NCI-H524 treated with DMSO at 0.1 percent for 48 hours (cell line): ENCODE data around the gene KCNQ1.

Experiments
- DNase-seq: peaks from one replicate; lab custom pipeline; 2025; lab: John Stamatoyannopoulos, UW

The KCNQ1 gene

GRCh38 chr11:2827256-2827655 lies 382.4 kb downstream of the KCNQ1 start:
- DNase-seq = no peak

- DNase-seq = no peak
Measured at GRCh38 chr11:2827792-2828191, 383.0 kb downstream of the KCNQ1 start.

GRCh38 chr11:2828585-2829330 lies 383.9 kb downstream of the KCNQ1 start:
- no peak for DNase-seq

GRCh38 chr11:2830030-2830812 lies 385.4 kb downstream of the KCNQ1 start:
- no peak for DNase-seq

GRCh38 chr11:2830886-2831285 lies 386.1 kb downstream of the KCNQ1 start:
- no peak for DNase-seq

GRCh38 chr11:2831781-2832532 lies 387.1 kb downstream of the KCNQ1 start:
- DNase-seq = no peak

GRCh38 chr11:2832533-2833020 lies 387.8 kb downstream of the KCNQ1 start:
- no peak for DNase-seq

GRCh38 chr11:2833051-2833715 lies 388.4 kb downstream of the KCNQ1 start:
- DNase-seq = no peak

- no peak for DNase-seq
Measured at GRCh38 chr11:2833716-2834502, 389.1 kb downstream of the KCNQ1 start.

GRCh38 chr11:2834503-2835273 lies 389.9 kb downstream of the KCNQ1 start:
- no peak for DNase-seq

GRCh38 chr11:2835296-2835695 lies 390.5 kb downstream of the KCNQ1 start:
- no peak for DNase-seq

- DNase-seq = no peak
Measured at GRCh38 chr11:2835751-2836150, 390.9 kb downstream of the KCNQ1 start.

GRCh38 chr11:2836315-2837095 lies 391.7 kb downstream of the KCNQ1 start:
- DNase-seq = no peak

GRCh38 chr11:2837096-2837601 lies 392.3 kb downstream of the KCNQ1 start:
- DNase-seq = no peak

- DNase-seq = no peak
Measured at GRCh38 chr11:2837651-2838050, 392.8 kb downstream of the KCNQ1 start.

GRCh38 chr11:2838091-2838490 lies 393.3 kb downstream of the KCNQ1 start:
- DNase-seq = no peak

GRCh38 chr11:2838676-2839294 lies 394.0 kb downstream of the KCNQ1 start:
- DNase-seq = no peak

GRCh38 chr11:2839395-2839943 lies 394.7 kb downstream of the KCNQ1 start:
- DNase-seq = no peak
